ENCODE measurements around the gene JAK1.

JAK1 gene

DNA sequence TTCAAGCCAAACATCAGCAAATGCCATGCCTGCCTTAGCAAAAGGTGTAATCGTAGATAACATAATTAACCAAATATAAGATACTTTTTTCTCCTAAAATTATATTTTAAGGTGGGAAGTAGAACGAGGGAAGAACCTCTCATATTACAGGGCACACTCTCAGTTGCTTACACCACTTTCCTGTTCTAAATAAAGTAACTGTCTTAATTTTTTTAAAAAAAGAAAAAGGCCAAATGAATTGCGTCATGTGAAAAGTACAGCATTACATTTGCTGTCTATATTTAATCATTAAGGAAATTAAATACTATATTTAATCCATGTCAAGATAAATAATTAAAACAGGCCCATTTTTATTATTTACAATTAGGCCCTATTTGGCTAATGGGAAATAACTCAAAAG, 23.7 kb downstream of the JAK1 start:
- FAIRE-seq, result no peak
- no peak for DNase-seq (ENCODE audit: insufficient read length, low spot score)
- TF ChIP-seq POLR2AphosphoS5 (IDR thresholded peaks at IDR 0.05; ENCODE audit: low read depth, low read length) (no peak), TAF1 (IDR thresholded peaks at IDR 0.05; ENCODE audit: low read depth, low read length) (no peak), PAX5 (IDR thresholded peaks at IDR 0.05; ENCODE audit: insufficient read depth, low read length, severe bottlenecking) (no peak), POLR2A (IDR thresholded peaks at IDR 0.05; ENCODE audit: low read depth, low read length) (no peak), POU2F2 (IDR thresholded peaks at IDR 0.05; ENCODE audit: low read depth, low read length) (no peak), SPI1 (IDR thresholded peaks at IDR 0.05; ENCODE audit: low read depth, low read length) (no peak)

DNA sequence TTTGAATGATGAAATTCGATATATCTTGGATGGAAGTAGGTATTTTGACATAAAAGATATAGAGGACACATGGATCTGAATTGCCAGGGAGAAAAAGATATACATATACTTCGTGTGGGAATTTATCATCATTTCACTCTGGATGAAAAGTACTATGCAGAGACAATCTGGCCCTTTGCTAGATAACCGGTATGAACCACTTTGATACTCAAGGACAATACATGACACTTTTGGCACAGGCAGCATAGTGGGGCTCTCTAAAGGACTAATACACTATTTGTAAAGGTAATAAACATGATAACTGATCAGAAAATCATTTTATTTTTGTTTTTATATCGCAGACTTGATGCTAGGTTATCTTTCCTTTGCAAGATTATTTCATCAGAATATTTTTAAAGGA, 24.2 kb downstream of the JAK1 start:
- TF ChIP-seq TAF1 (IDR thresholded peaks at IDR 0.05; ENCODE audit: low read depth, low read length) (no peak), PAX5 (IDR thresholded peaks at IDR 0.05; ENCODE audit: insufficient read depth, low read length, severe bottlenecking) (no peak), POLR2A (IDR thresholded peaks at IDR 0.05; ENCODE audit: low read depth, low read length) (no peak), SPI1 (IDR thresholded peaks at IDR 0.05; ENCODE audit: low read depth, low read length) (no peak), POLR2AphosphoS5 (IDR thresholded peaks at IDR 0.05; ENCODE audit: low read depth, low read length) (no peak), POU2F2 (IDR thresholded peaks at IDR 0.05; ENCODE audit: low read depth, low read length) (no peak)
- DNase-seq (ENCODE audit: insufficient read length, low spot score), result no peak
- no peak for FAIRE-seq

DNA sequence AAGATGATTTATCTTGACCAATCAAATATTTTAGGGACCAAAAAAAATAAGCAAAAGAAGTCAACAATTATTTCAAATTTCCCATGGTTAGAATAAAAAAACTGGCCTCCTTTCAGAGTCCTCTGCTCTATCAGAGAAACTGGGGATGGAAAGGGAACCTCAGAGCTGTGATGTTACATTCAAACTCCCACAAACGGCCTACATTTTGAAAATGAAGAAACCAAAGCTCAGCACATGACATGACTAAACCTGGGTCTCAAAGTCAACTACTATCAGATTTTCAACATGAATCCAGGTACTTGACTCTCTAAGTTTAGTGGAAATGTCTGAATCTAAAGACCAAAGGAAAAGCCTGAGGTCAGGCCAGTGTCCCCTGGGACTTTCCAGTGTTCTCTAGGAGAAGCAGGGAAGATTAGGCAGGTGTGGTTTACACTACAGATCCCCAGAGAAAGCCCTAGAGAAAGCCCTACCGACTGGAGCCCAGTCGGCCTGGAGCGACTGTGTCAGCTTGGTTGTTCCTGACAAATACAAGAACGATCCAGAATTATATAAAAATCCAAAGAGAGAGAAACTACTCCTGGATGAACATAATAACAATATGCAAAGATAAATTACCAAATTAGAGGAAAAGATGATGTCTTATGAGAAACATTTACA, 24.8 kb downstream of the JAK1 start:
- TF ChIP-seq SPI1 (IDR thresholded peaks at IDR 0.05; ENCODE audit: low read depth, low read length) (no peak), POU2F2 (IDR thresholded peaks at IDR 0.05; ENCODE audit: low read depth, low read length) (no peak), POLR2AphosphoS5 (IDR thresholded peaks at IDR 0.05; ENCODE audit: low read depth, low read length) (no peak), POLR2A (IDR thresholded peaks at IDR 0.05; ENCODE audit: low read depth, low read length) (no peak), PAX5 (IDR thresholded peaks at IDR 0.05; ENCODE audit: insufficient read depth, low read length, severe bottlenecking) (no peak), TAF1 (IDR thresholded peaks at IDR 0.05; ENCODE audit: low read depth, low read length) (no peak)
- DNase-seq (ENCODE audit: insufficient read length, low spot score), result no peak
- FAIRE-seq, result no peak

DNA sequence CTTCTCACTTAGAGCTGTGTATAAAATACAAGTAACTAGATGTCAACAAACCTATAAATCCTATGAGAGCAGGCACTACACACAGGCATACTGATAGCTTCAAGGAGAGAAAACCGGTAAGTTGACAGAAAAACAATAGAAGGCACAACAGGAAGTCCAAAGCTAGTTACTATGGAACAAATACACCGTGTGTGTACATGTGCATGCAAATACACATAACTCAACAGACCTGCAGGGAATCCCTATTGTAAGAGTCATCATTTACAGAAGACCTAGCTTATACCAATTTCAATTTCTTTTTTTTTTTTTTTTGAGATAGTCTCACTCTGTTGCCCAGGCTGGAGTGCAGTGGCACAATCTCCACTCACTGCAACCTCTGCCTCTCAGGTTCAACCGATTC, 26.3 kb downstream of the JAK1 start:
- DNase-seq (ENCODE audit: insufficient read length, low spot score) (no peak), FAIRE-seq (no peak)
- TF ChIP-seq POLR2AphosphoS5 (IDR thresholded peaks at IDR 0.05; ENCODE audit: low read depth, low read length) (no peak), POU2F2 (IDR thresholded peaks at IDR 0.05; ENCODE audit: low read depth, low read length) (no peak), TAF1 (IDR thresholded peaks at IDR 0.05; ENCODE audit: low read depth, low read length) (no peak), POLR2A (IDR thresholded peaks at IDR 0.05; ENCODE audit: low read depth, low read length) (no peak), PAX5 (IDR thresholded peaks at IDR 0.05; ENCODE audit: insufficient read depth, low read length, severe bottlenecking) (no peak), SPI1 (IDR thresholded peaks at IDR 0.05; ENCODE audit: low read depth, low read length) (no peak)

DNA sequence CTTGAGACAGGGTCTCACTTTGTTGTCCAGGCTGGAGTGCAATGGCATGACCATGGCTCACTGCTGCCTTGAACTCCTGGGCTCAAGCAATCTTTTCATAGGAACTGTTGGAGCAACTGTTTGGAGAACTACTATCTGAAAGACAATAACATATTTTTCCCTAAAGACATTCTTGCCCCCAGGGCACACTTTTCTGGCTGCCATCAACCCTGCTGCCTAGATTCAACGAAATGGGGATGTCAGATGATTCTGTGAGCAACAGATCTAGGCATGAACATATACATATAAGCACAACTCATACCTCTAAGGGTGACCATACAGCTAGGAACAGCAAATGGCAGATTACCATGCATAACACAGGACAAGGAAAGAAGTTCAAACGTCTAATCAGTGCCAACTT, 27.4 kb downstream of the JAK1 start:
- TF ChIP-seq TAF1 (IDR thresholded peaks at IDR 0.05; ENCODE audit: low read depth, low read length) (no peak), POLR2A (IDR thresholded peaks at IDR 0.05; ENCODE audit: low read depth, low read length) (no peak), POU2F2 (IDR thresholded peaks at IDR 0.05; ENCODE audit: low read depth, low read length) (no peak), POLR2AphosphoS5 (IDR thresholded peaks at IDR 0.05; ENCODE audit: low read depth, low read length) (no peak), PAX5 (IDR thresholded peaks at IDR 0.05; ENCODE audit: insufficient read depth, low read length, severe bottlenecking) (no peak), SPI1 (IDR thresholded peaks at IDR 0.05; ENCODE audit: low read depth, low read length) (no peak)
- DNase-seq (ENCODE audit: insufficient read length, low spot score), result no peak
- FAIRE-seq, result no peak

DNA sequence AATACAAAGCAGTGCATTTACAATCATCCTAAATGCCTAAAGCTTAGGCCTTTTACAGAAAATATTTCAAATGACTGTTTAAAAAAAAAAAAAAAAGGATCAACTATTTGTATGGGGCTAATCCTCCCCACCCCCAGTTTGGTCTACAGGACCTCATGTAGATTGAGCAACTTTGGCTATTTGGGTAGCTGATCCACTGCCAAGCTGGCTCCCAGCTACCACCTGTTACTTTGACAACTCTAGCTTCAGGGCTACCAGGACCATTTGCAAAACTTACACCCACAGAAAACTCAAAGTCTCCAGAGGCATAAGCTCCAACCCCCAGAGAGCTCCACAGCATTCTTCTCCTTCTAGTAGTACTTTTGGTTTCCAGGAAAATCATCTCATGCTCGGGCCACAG, 29.4 kb downstream of the JAK1 start:
- DNase-seq (ENCODE audit: insufficient read length, low spot score), result no peak
- FAIRE-seq, result no peak
- TF ChIP-seq SPI1 (IDR thresholded peaks at IDR 0.05; ENCODE audit: low read depth, low read length) (no peak), TAF1 (IDR thresholded peaks at IDR 0.05; ENCODE audit: low read depth, low read length) (no peak)

DNA sequence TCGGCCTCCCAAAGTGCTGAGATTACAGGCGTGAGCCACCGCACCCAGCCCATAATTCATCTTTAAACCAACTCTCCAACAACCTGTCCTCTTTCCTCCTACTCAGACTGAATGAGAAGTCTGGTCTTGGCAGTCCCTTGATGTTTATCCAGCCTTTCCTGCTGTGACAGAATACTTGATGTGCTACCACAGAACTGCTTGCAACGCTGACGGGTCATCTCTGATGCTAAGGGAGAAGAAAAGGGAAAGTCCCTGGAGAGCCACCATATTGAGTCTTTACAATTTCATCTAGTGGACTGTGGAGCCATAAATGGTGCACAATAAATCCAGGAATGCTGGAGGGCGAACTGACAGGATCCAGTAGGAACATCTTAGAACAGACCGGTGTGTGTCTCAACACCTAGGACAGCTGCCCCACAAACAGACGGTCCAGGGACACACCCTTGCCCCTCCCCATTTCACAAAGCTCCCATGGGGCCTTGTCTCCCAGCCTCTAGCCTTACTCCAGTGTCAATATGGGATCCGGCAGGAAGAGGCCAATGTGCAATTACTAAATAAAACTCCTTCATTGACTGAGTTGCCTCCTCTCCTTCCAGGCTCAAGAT, 30.7 kb downstream of the JAK1 start:
- TF ChIP-seq POLR2AphosphoS5 (IDR thresholded peaks at IDR 0.05; ENCODE audit: low read depth, low read length) (no peak), POU2F2 (IDR thresholded peaks at IDR 0.05; ENCODE audit: low read depth, low read length) (no peak), SPI1 (IDR thresholded peaks at IDR 0.05; ENCODE audit: low read depth, low read length) (no peak), POLR2A (IDR thresholded peaks at IDR 0.05; ENCODE audit: low read depth, low read length) (no peak), PAX5 (IDR thresholded peaks at IDR 0.05; ENCODE audit: insufficient read depth, low read length, severe bottlenecking) (no peak), TAF1 (IDR thresholded peaks at IDR 0.05; ENCODE audit: low read depth, low read length) (no peak)
- no peak for FAIRE-seq
- DNase-seq (ENCODE audit: insufficient read length, low spot score), result no peak

DNA sequence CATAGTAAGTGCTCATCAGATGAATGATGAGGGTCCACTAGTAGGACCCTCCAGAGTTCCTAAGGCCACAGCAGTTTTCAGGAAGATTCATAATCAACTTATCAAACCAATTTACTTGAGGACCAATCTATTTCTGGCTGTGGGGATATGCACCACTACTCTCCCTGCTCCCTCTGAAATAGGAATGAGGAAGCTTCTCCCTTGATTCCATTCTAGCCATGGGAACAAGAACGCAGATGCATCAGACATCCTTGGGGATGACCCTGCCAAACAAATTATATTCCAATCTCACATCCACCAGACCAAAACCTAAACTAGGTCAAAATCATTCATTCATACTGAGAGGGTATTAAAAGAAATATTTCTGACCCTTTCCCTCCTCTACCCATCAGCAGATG, 31.5 kb downstream of the JAK1 start:
- no peak for FAIRE-seq
- no peak for TF ChIP-seq SPI1 (IDR thresholded peaks at IDR 0.05; ENCODE audit: low read depth, low read length)
- no peak for TF ChIP-seq POLR2A (IDR thresholded peaks at IDR 0.05; ENCODE audit: low read depth, low read length)
- no peak for DNase-seq (ENCODE audit: insufficient read length, low spot score)

DNA sequence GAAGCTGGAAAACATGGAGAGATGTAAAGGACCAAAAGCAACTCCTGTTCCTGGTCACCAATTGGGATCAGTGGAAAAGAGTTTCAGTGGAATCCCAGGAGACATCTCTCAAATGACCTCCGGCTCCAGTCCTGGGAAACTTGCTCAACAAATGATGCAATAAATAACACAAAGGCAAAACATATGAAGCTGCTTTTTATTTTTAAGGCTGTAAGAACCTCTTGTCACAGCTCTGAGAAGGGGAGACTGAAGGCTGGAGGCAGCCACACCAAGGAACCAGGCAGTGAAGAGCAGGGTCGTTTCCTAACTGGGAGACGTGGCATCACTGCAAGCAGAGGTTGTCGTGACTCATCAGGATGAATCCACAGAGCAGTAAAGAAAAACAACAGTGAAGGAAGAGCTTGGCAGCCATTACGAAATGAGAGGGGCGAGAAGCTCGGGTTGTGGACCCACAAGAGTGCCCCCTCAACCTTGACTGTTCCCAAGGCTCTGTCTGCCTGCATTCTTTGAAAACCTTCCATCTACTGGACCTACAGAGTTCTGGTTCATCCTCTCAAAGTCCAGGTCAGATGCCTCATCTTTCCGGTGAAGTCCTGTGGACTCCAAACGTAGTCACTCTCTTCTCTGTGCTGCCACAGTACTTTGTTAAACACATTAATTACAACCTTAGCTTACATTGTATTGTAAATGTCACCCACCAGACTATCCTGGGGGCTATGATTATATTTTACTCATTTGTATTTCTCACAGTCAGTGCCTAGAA, 32.1 kb downstream of the JAK1 start:
- DNase-seq (ENCODE audit: insufficient read length, low spot score) (no peak), FAIRE-seq (no peak)
- TF ChIP-seq SPI1 (IDR thresholded peaks at IDR 0.05; ENCODE audit: low read depth, low read length) (no peak), PAX5 (IDR thresholded peaks at IDR 0.05; ENCODE audit: insufficient read depth, low read length, severe bottlenecking) (no peak), POLR2A (IDR thresholded peaks at IDR 0.05; ENCODE audit: low read depth, low read length) (no peak), POU2F2 (IDR thresholded peaks at IDR 0.05; ENCODE audit: low read depth, low read length) (no peak), POLR2AphosphoS5 (IDR thresholded peaks at IDR 0.05; ENCODE audit: low read depth, low read length) (no peak), TAF1 (IDR thresholded peaks at IDR 0.05; ENCODE audit: low read depth, low read length) (no peak)

Data from GM12891 (cell line).